HG03571 (cell line): Measurements from ENCODE around the gene DCAF4L1.
A peak's percentile ranks its signal among the peaks of the same experiment; 100 is the strongest.

ENCODE experiments used
- ATAC-seq: cut with Tn5 transposase; IDR thresholded peaks from one replicate; pipeline ENCODE4 v1.9.1; 2021; ENCODE audit not compliant: unreplicated experiment

The DCAF4L1 gene

GRCh38 chr4:41989994-41990364 is 8.4 kb downstream of the DCAF4L1 start:
- ATAC-seq: peak; percentile 1

GRCh38 chr4:41990365-41991111 is 9.0 kb downstream of the DCAF4L1 start, which contains the start of gene SLC30A9:
Gene SLC30A9 (plus strand): TSS chr4:41990530. CDS start chr4:41990652, 122 bp downstream.
- peak; percentile 99 for ATAC-seq

DNA sequence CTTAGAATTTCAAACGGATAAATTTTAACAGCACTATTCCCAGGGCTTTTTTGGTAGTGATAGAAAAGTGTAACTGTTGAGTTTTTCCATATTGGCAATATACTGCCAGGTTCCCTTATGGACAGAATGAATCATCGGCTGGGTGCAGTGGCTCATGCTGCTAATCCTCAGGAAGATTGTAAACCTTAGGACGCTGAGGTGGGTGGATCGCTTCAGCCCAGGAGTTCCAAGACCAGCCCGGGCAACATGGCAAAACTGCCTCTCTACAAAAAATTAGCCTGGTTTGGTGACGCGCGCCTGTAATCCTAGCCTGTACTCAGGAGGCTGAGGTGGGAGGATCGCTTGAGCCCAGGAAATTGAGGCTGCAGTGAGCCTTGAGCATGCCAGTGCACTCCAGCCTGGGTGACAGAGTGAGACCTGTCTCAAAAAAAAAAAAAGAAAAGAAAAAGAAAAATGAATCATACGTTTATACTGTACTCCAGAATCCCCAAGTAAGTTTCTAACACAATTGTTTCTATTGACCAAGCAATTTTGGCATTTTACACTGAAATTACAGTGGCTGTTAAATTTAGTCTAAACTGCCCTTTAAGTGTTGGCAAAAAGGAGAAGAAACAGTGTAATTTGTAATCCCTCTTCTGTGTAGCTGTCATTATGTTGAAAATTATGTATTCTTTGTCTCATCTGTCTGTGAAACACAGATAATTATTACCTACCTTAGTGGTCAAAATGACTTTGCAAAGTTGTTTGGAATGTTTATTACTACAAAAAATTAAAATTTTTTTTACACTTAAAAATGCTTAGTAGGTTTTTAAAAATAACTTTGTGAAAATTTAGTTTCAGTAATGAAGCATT is 10.6 kb downstream of the DCAF4L1 start:
- ATAC-seq: no peak

- no peak for ATAC-seq
These were observed 11.7 kb downstream of the DCAF4L1 start for GRCh38 chr4:41992967-41993857.

GRCh38 chr4:41994461-41994985 is 13.0 kb downstream of the DCAF4L1 start:
- ATAC-seq: no peak

DNA sequence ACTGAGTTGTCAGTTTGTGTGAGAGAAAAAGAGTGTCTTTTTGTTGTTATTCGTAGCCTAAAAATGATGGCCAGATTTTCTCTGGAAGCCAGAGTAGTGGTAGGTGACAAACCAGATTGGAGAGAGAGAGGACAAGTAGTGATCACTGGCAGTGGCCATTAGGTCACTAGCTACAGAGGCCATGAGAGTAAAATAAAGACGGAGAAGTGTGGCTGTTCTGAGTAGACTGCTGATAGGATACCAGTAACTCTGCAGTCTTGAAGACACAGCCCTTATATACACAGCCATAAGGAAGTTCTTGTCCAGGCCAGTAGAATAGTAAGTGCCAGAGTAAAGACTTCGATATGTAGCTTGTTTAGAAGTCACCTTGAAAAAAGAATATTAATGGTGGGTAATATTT is 16.5 kb downstream of the DCAF4L1 start:
- no peak for ATAC-seq

DNA sequence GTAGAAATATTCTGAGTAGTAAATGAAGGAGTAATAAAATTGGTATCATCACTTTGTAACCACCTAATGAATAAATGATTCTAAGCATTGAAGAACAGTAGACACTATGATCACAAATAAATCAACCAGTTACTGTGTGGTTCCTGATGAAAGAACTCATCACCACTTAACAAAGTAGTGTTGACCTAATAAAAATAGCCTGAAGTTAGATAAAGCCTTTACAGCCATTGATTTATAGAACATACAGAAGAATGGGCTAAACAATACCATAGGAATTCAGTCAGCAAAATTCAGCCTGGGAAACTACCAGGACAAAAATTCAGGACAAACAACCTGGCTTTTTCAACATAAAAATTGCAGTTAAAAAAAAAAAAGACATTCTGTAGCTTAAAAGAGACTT is 17.8 kb downstream of the DCAF4L1 start:
- ATAC-seq: no peak

GRCh38 chr4:42008011-42008786 is 26.6 kb downstream of the DCAF4L1 start:
- ATAC-seq: no peak

GRCh38 chr4:42015438-42015837 is 33.9 kb downstream of the DCAF4L1 start:
- no peak for ATAC-seq

DNA sequence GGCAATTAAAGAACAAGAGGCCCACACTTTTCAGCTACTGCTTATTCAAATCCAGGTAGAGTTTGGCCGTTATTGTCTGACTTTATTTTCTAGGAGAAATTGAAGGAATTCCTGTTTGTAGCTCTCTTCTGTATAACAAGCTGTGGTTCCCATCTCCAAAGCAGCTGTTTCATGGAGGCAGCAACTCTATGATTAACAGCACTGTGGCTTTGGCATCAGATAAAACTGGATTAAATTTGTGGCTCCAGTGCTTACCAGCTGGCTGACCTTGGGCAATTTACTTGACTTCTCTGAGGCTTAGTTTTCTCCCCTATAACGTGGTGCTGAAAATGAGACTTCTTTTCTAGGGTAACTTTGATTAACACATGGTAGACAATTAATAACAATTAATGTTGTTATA is 36.9 kb downstream of the DCAF4L1 start:
- ATAC-seq: no peak
